Brain microvascular endothelial cell (primary cell): Measurements from ENCODE around the gene HOXB3.
A peak's percentile ranks its signal among the peaks of the same experiment; 100 is the strongest.

Source experiments
- DNase-seq: peaks from one replicate; pipeline ENCODE4 v3.0.0-alpha.2; 2020
- H3K27ac ChIP-seq: fragments of 250-450 bp; sonication (Bioruptor Pico); 2 replicates; pipeline ENCODE4 v1.5.1; 2020; ENCODE audit warnings: mild to moderate bottlenecking, moderate library complexity
- H3K27me3 ChIP-seq: fragments of 250-450 bp; sonication (Bioruptor Pico); replicated peaks from 2 replicates; pipeline ENCODE4 v1.5.1; 2020; ENCODE audit warnings: mild to moderate bottlenecking
- H3K36me3 ChIP-seq: fragments of 250-450 bp; sonication (Bioruptor Pico); replicated peaks from 2 replicates; pipeline ENCODE4 v1.5.1; 2020; ENCODE audit warnings: mild to moderate bottlenecking
- H3K4me3 ChIP-seq: 2 replicates; pipeline ENCODE4 v1.5.1; 2011; ENCODE audit warnings: low read depth, mild to moderate bottlenecking, control low read depth, low read length, moderate library complexity
- CTCF ChIP-seq: IDR thresholded peaks from 2 replicates; pipeline ENCODE4 v1.5.1; 2011; ENCODE audit warnings: low read depth, mild to moderate bottlenecking, moderate library complexity, low read length, control low read depth, inconsistent platforms; ENCODE audit errors: missing control alignments
- in situ Hi-C: cut with HindIII; loops from 2 replicates; pipeline ENCODE4 v1.10.0; 2017; ENCODE audit warnings: low sequenced_read_pairs, low pct_ligation_motif_present

The HOXB3 gene

GRCh38 chr17:48589831-48590606, at the start of gene HOXB3:
Gene HOXB3, minus strand, starts transcription at chr17:48590241. Its CDS starts 37,767 bp downstream, at chr17:48552474.
- no peak for DNase-seq
- in situ Hi-C loops = no loop called here
- no peak within 1 kb of the TSS for H3K27ac ChIP-seq
- peaks cover 93% of the 10 kb centered on the region for H3K27me3 ChIP-seq
- H3K4me3 ChIP-seq = no peak within 1 kb of the TSS
- no peak for TF ChIP-seq CTCF
- H3K36me3 ChIP-seq = no peaks in the 10 kb centered on the region

- Histone ChIP-seq H3K4me3 (no peak overlapping the region), H3K27ac (no peak overlapping the region), H3K27me3 (peaks cover 99% of the 10 kb centered on the region), H3K36me3 (no peaks in the 10 kb centered on the region)
- in situ Hi-C loops = no loop called here
- TF ChIP-seq CTCF = no peak
- DNase-seq = no peak
Observed at GRCh38 chr17:48639136-48639535, 49.1 kb upstream of the HOXB3 start.

- DNase-seq = no peak
- H3K27ac ChIP-seq = no peak overlapping the region
- no peak for TF ChIP-seq CTCF
- peaks cover 99% of the 10 kb centered on the region for H3K27me3 ChIP-seq
- no peak overlapping the region for H3K4me3 ChIP-seq
- H3K36me3 ChIP-seq = no peaks in the 10 kb centered on the region
- in situ Hi-C loops = no loop called here
Observed at GRCh38 chr17:48637323-48638260, 47.6 kb upstream of the HOXB3 start.

- peaks cover 99% of the 10 kb centered on the region for H3K27me3 ChIP-seq
- no peaks in the 10 kb centered on the region for H3K36me3 ChIP-seq
- in situ Hi-C loops = no loop called here
- peak; percentile 67 for TF ChIP-seq CTCF
- no peak overlapping the region for H3K27ac ChIP-seq
- no peak for DNase-seq
- no peak overlapping the region for H3K4me3 ChIP-seq
Observed at GRCh38 chr17:48636177-48637018, 46.4 kb upstream of the HOXB3 start.

- DNase-seq = no peak
- Histone ChIP-seq H3K27me3 (peaks cover 99% of the 10 kb centered on the region), H3K4me3 (no peak overlapping the region), H3K27ac (no peak overlapping the region), H3K36me3 (no peaks in the 10 kb centered on the region)
- no peak for TF ChIP-seq CTCF
- in situ Hi-C loops = no loop called here
Observed at GRCh38 chr17:48634493-48635208, 44.6 kb upstream of the HOXB3 start.
